Colon (tissue), 2 donors: ENCODE results near the gene BAIAP3.
"Not testable (repeated sequence)": the region's sequence is repeated elsewhere in the genome, so short reads cannot be mapped to it uniquely, and the experiment has no call there.

Experiments used
- FAIRE-seq: peaks from 2 replicates; lab custom pipeline; 2012; peaks lifted over from hg19 to GRCh38; lab: Jason Lieb, UNC
- donor health status: control.
- donor health status: control.

BAIAP3 gene

GRCh38 chr16:1333149-1333812 is at the start of gene BAIAP3:
Gene BAIAP3, plus strand, starts transcription at chr16:1333645. Its CDS starts 4,905 bp downstream, at chr16:1338550.
- FAIRE-seq = no peak

GRCh38 chr16:1283996-1284616 is 49.3 kb upstream of the BAIAP3 start:
- FAIRE-seq = no peak

GRCh38 chr16:1285669-1286512 is 47.6 kb upstream of the BAIAP3 start:
- no peak for FAIRE-seq

- no peak for FAIRE-seq
These were observed 46.8 kb upstream of the BAIAP3 start for GRCh38 chr16:1286513-1287094.

- no peak for FAIRE-seq
These were observed 45.3 kb upstream of the BAIAP3 start for GRCh38 chr16:1287982-1288670.

- FAIRE-seq = no peak
These were observed 44.5 kb upstream of the BAIAP3 start for GRCh38 chr16:1288813-1289476.

GRCh38 chr16:1289477-1289866 is 44.0 kb upstream of the BAIAP3 start:
- no peak for FAIRE-seq

GRCh38 chr16:1290063-1290501 is 43.4 kb upstream of the BAIAP3 start:
- FAIRE-seq = no peak

GRCh38 chr16:1290860-1291575 is 42.4 kb upstream of the BAIAP3 start:
- FAIRE-seq = no peak

- FAIRE-seq = no peak
These were observed 41.9 kb upstream of the BAIAP3 start for GRCh38 chr16:1291576-1291974.

- not testable (repeated sequence) for FAIRE-seq
These were observed 41.2 kb upstream of the BAIAP3 start for GRCh38 chr16:1292208-1292607.

GRCh38 chr16:1292808-1293207 is 40.6 kb upstream of the BAIAP3 start:
- not testable (repeated sequence) for FAIRE-seq

GRCh38 chr16:1293921-1294656 is 39.4 kb upstream of the BAIAP3 start:
- no peak for FAIRE-seq

- no peak for FAIRE-seq
These were observed 38.0 kb upstream of the BAIAP3 start for GRCh38 chr16:1295465-1295864.

- not testable (repeated sequence) for FAIRE-seq
These were observed 36.8 kb upstream of the BAIAP3 start for GRCh38 chr16:1296688-1297017.

- no peak for FAIRE-seq
These were observed 36.3 kb upstream of the BAIAP3 start for GRCh38 chr16:1297018-1297696.

GRCh38 chr16:1298406-1298805 is 35.0 kb upstream of the BAIAP3 start:
- FAIRE-seq = no peak

- no peak for FAIRE-seq
These were observed 34.2 kb upstream of the BAIAP3 start for GRCh38 chr16:1299012-1299867.

- FAIRE-seq = no peak
These were observed 33.6 kb upstream of the BAIAP3 start for GRCh38 chr16:1299868-1300203.
